Kidney epithelial cell (primary cell): ENCODE measurements around the gene LOX. TPM values are rescaled to one million over a fixed set of nuclear protein-coding genes. Genes with fewer than 3 reads are reported as not detected.

Experiments
- DNase-seq: peaks from one replicate; pipeline ENCODE4 v3.0.0-alpha.2; 2010; ENCODE audit warnings: low read depth
- H3K27me3 ChIP-seq: 2 replicates; pipeline ENCODE4 v1.6.0; 2011; ENCODE audit warnings: low read length; ENCODE audit not compliant: control insufficient read depth, insufficient read depth
- H3K36me3 ChIP-seq: 2 replicates; pipeline ENCODE4 v1.5.1; 2011; ENCODE audit warnings: low read length; ENCODE audit not compliant: control insufficient read depth, insufficient read depth
- H3K4me3 ChIP-seq: 2 replicates; pipeline ENCODE4 v1.5.1; 2011; ENCODE audit warnings: low read depth, mild to moderate bottlenecking, control low read depth, low read length
- CTCF ChIP-seq: IDR thresholded peaks from 2 replicates; pipeline ENCODE4 v1.5.1; 2011; ENCODE audit warnings: mild to moderate bottlenecking, moderate library complexity, low read length, control low read depth, inconsistent platforms; ENCODE audit not compliant: insufficient read depth, poor library complexity, severe bottlenecking
- total RNA-seq: library from RNA; depleted of rRNA; stranded (reverse); fragments of >200 nt; gene quantifications from 2 replicates; pipeline ENCODE4 v1.2.3, GENCODE V29; 2015

The LOX gene
- total RNA-seq, 1 donor from 2014 or later = 9.0 TPM

- TF ChIP-seq CTCF = no peak
- no peak for DNase-seq
These were observed 518 bp downstream of the LOX start for GRCh38 chr5:122077366-122078115.

GRCh38 chr5:122076669-122077365, 1.2 kb downstream of the LOX start:
- H3K4me3 ChIP-seq = peak overlapping the region; percentile 56
- TF ChIP-seq CTCF = peak; percentile 98
- H3K36me3 ChIP-seq = no peaks in the 10 kb centered on the region
- no peaks in the 10 kb centered on the region for H3K27me3 ChIP-seq
- no peak for DNase-seq

More at GRCh38 chr5:122077366-122078115, 518 bp downstream of the LOX start:
- Histone ChIP-seq H3K27me3 (no peaks in the 10 kb centered on the region), H3K4me3 (peak overlapping the region; percentile 56), H3K36me3 (no peaks in the 10 kb centered on the region)

- peak; percentile 7 for TF ChIP-seq CTCF
- Histone ChIP-seq H3K36me3 (no peaks in the 10 kb centered on the region), H3K4me3 (peak overlapping the region; percentile 56), H3K27me3 (no peaks in the 10 kb centered on the region)
- no peak for DNase-seq
These were observed 2.0 kb downstream of the LOX start for GRCh38 chr5:122076050-122076461.

GRCh38 chr5:122073864-122074263, 4.2 kb downstream of the LOX start:
- Histone ChIP-seq H3K36me3 (no peaks in the 10 kb centered on the region), H3K27me3 (no peaks in the 10 kb centered on the region), H3K4me3 (no peak overlapping the region)
- DNase-seq = no peak
- no peak for TF ChIP-seq CTCF

- Histone ChIP-seq H3K4me3 (no peak overlapping the region), H3K36me3 (no peaks in the 10 kb centered on the region), H3K27me3 (no peaks in the 10 kb centered on the region)
- no peak for TF ChIP-seq CTCF
- no peak for DNase-seq
These were observed 5.0 kb downstream of the LOX start for GRCh38 chr5:122073018-122073417.

- H3K36me3 ChIP-seq = no peaks in the 10 kb centered on the region
- H3K4me3 ChIP-seq = no peak overlapping the region
- TF ChIP-seq CTCF = no peak
- no peaks in the 10 kb centered on the region for H3K27me3 ChIP-seq
- DNase-seq = no peak
These were observed 10.7 kb downstream of the LOX start for GRCh38 chr5:122067390-122067789.
